Activated CD4-positive, CD25-positive, alpha-beta regulatory T cell (primary cell): ENCODE results near the gene VTI1A.
"Not testable (repeated sequence)": the region's sequence is repeated elsewhere in the genome, so short reads cannot be mapped to it uniquely, and the experiment has no call there.

Experiments used
- DNase-seq, 4 experiments: peaks; one replicate each; lab custom pipeline; 2025; lab: John Stamatoyannopoulos, UW

Gene VTI1A

DNA sequence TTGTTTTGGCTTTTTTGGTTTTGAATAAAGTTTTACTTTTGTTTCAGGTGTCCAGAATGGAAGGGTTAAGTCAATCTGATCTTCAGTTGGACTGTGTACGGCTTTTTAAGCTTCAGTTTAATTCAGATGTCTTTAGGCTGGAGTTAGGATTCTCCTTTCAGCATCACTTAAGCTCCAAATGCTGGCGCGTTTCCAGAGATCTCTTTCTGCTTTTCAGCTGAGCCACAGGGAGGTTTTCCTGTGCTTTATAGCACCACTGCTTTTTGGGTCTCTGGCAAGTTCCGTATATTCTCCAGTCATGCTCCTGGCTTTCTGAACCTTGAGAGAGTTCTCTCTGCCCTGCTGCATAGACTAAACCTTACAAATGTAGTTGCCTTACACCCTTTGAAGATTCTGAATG is 60.0 kb downstream of the VTI1A start:
- no peak for DNase-seq

DNA sequence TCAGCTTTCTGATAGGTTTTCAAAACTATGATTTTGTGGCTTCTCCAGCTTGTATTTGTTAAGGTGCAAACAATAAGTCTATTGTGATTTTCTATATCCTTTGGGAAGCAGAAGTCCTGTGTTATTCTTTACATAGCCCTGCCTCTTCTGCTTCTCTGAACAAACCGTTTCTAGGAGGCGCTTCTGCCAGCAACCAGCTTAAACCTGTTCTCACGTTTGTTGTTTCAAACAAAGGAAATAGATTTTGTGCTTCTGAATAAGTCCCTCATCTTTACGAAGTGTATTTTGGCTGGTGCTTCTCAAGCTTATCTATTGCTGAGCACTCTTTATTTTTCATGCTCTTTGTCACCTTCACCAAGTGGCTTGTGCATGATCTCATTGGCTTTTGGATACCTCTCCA is 61.0 kb downstream of the VTI1A start:
- no peak for DNase-seq

DNA sequence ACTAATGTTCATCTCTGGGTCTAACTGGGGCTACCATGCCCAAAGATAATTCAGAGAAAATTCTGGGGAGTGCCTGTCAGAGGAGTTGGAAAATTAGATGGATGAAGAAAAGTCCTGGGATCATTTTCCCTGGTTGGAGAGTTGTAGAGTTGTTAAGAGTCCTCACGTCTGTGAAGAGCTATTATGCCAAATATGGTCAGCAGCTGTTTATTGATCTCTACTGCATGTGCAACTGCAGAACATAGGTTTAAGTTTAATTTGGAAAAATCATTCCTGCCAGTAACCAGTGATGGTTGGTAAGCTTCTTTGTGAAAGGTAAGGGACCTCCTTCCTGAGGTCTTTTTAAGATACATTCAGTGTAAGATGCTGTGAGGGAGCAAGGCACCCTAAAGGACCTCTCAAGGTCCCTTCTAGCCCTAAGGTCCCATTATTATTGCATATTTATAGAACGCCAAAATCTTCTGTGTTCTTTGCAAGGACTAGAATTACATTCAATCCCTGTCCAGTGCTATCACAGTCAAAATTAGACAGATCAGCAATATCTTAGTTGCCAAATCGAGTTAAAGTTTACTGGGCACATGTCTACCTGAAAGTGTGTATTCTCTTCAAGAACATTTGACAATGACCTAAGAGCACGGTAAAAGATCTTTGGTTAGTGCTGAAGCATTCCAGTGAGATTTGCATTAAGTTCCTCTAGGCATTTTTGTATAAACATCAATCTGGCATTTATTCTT is 62.7 kb downstream of the VTI1A start:
- no peak for DNase-seq

DNA sequence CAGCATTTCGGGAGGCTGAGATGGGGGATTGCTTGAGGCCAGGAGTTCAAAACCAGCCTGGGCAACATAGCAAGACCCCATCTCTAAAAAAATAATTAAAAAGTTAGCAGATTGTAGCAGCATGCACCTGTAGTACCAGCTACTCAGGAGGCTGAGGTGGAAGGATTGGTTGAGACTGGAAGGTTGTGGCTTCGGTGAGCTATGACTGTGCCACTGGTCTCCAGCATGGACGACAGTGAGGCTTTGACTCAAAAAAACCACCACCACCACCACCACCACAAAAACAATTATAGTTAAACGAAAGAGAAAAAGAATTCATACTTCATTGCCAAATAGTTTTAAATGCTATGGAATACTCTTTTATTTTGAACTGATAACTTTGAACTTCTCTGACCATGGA is 63.4 kb downstream of the VTI1A start:
- DNase-seq: no peak

DNA sequence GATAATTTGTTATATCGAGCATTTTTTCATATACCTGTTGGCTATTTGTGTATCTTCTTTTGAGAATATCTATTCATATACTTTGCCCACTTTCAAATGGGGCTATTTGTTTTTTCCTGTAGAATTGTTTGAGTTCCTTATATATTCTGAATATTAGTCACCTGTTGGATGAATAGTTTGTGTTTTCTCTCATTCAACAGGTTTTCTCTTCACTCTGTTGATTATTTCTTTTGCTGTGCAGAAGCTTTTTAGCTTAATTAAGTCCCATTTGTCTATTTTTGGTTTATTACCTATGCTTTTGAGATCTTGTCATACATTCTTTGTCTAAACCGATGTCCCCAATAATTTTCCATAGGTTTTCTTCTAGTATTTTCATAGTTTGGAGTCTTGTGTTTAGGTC is 65.3 kb downstream of the VTI1A start:
- DNase-seq: no peak

DNA sequence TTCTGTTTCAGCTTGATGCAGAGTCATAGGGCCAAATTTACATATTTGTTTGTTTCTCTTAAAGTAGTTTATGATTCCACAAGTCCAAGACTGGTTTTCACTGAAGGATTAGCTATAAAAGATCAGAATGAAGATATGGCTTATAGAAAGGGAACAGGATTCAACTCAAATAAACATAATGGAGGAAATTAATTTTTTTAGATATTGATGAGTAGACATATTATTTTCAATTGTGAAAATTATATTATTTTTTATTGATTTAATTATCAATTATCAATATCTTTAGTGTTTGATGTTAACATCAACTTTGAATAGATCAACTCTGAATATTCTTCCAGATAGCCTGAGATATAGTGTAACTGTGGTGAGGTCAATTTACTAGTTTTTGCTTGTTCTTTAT is 68.1 kb downstream of the VTI1A start:
- DNase-seq: no peak

DNA sequence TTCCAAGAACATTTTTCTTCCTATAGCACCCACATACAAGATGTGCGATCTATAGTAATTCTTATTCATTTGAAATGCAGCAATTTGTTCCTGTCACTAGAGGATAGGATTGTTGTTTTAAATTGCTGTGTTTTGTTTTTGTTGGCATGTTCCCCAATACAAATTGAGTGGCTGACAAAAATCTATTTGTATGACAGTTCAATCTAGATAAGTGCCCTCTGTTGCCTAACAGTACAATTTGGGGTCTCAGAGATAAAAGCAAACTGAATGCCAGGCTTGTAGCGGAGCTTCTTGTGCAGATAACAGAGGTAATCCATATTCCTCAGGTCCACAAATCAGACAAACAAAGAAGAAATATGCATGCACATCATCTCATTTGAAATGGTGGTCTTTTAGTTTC is 68.8 kb downstream of the VTI1A start:
- DNase-seq: no peak

DNA sequence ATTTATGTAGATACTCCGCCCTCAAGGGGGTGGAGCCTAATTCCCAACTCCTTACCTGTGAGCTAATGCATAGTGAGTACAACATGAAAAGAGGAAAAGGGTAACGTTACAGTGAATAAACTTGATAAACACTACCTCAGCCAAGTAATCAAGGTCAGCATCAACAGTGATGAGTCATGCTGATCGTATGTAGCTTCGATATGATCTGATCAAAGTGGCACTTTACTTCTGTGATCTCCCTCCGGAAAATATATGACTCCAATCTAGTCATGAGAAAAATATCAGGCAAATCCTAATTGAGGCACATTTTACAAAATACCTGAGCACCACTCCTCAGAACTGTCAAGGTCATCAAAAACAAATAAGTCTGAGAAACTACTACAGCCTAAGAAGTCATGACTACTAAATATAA is 70.4 kb downstream of the VTI1A start:
- no peak for DNase-seq

DNA sequence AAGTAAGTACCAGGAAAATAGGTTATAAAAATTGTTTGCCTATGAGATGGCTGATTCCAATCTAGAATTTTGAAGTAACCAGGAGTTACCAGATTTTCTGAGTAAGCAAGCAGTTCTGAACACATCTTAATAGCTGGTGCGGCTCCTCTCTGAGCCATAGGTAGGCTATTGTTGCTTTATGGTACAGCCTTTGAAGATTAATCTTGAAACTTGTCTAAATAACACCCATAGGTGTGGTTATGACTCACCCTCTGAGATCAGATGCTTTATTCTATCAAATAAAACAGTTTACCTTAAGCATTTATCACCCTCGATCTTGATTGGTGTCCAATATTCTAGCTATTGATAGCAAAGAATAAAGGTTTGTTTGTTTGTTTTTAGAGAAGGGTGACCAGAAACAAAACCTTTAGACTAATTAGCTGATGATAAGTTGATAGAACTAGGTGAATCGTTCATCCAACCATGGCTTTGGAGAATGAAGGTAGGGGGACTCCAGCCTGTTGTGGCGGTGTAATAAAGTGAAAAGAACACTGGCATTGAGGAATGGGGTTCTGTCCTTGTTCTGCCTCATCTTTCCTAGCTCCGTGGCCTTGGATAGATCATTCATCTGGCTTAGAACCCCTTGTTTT is 72.2 kb downstream of the VTI1A start:
- DNase-seq: no peak

DNA sequence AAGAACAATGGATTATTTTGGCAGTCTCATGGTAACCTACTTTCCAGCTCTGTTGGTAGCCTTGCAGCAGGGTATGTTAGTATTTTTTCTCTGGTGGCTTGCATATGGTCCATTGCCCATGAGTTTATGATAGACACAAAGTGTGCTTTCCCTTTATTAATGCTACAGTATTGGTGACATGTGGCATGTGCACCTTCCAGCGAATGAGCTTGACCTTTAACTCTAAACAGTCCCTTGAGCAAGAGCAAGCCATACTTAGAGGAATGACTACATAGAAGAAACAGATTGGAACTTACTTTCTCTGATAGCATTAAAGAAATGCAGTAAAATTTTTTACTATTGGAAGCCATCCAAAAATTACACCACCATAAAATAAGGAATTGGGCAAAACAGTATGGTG is 73.9 kb downstream of the VTI1A start:
- DNase-seq: no peak

DNA sequence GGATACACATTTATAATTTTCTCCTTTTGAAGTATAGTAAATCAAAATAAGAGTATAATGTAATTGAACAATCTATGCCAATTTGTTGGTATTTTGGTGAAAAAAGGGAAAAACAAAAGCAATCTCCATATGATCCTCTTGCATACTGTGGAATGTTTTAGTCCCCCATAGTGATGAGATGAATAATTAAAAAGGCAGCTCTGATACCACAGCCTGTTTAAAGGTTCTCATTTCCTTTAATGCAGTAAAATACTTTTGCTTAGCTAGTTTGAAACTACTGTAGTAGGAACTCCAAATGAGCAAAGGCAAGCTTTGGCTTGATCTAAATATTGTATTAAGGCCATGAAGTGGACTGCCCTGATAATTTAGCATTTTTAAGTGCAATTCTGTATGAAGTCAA is 77.6 kb downstream of the VTI1A start:
- DNase-seq: no peak

DNA sequence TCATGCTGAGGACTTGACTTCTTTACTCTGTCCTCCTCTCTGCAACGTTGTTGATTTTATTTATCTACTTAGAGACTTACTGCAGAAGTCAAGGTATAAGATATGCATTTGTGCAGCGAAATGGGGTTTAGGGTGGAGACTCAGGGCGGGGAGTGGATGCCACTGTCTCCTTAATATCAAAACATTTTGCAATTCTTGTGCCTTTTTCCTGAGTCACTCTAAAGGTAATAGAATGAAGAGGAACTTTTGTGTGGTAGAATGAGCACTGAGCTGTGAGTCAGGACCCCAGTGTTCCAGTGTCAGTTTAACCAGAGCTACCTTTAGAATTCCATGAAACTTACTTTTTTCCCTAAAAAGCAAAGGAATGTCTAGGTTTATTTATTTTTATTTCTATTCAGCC is 78.2 kb downstream of the VTI1A start:
- no peak for DNase-seq

DNA sequence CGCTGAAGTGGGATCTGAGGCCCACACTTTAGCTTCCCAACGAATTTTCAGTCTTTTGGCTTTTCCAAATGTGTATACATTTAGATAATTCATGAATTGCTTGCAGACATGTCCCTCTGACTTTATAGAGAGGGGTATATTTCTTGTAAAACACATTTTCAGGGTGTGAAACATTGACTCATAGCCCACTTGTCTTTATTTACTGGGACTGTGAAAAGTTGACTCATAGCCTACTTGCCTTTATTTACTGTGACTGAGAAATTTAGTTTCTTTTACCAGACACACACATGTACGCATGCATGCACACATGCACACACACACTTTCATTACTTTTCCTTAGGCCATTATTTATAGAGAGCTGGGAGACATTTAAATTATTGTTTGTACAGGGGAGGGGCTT is 79.1 kb downstream of the VTI1A start:
- DNase-seq: no peak

DNA sequence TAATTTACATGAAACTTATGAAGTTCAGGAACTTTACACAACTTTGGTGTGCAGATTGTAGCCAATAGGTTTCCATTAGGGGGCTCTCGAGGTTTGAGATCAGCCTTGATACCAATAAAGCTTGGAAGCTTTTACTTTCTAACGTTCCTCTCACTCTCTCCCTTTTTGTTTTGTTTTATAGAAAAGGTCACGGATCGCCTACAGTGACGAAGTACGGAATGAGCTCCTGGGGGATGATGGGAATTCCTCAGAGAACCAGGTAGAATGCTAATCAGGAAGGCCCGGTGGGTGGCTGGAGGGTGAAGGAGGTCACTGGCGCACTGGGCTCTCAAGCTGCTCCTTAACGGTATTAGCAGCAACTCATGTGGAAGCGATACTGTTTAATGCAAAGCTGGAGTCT is 79.9 kb downstream of the VTI1A start:
- DNase-seq: no peak

DNA sequence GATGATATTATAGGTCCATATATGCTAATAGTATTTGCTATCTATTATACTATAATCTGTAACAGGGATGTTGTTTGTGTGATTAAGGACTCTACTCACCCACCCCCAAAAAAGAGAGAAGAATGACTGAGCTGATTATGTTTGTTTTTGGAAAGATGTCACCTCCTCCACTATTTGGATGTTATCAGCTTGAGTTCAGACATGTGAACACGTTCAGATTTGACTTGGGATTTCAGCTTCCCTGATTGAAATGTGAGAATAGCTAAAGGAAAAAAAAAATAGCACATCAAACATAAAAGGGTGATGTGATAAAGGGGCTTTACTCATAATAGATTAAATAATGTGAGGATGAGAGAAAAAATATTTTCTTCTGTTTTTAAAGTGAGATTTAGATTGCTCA is 81.2 kb downstream of the VTI1A start:
- no peak for DNase-seq

DNA sequence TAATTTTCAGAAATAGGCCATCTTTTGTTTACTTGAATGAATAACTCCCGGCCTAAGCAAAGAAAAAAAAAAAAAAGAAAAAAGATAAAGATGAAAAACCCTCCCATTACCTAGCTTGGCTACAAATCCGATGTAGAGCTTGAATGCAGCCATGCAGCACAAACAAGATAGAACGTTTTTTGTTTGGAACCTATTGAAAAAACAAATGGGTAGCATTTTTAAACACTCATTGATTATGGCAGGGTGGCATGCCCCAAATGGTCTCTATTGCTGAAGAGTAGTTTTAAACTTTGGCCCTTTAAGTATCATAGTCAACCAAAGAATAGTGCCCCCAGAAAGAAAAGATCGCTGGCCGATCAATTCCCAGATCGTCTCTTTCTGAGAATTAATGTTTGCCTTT is 84.4 kb downstream of the VTI1A start:
- no peak for DNase-seq

DNA sequence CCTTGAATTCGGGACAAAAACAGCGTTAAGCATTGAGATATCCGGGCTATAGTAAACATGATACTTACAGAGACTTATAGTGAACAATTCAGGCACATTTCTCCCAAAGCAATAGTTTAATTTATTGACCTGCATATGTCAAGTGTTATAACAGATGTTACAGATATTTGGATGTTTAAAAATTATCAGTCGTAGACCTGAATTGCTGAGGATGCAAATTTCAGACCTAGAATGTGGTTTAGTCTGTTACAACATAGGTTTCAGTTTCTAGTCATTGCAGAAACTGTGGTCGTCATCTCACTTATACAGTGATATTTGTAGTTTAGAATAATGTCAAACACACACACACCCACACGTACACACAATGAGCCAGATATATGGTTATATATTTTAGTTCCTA is 85.2 kb downstream of the VTI1A start:
- DNase-seq: no peak

DNA sequence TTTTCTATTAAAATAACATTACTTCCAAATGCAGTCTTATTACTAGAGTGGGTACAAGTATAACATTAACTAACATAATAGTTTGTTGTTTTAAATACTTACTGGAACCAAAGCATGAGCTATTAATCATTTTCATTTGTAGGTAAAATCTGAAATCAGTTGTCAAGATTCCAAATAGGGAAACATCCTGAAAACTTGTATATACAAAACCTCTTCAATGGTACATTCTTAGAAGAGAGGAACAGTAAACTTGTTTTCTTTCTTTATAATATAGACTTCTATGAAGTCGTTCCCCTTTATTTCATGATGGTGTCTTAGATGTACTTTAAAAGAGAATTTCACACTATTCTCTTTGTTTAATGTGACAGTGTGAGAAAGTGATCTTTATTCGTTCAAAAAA is 85.9 kb downstream of the VTI1A start:
- DNase-seq: no peak

DNA sequence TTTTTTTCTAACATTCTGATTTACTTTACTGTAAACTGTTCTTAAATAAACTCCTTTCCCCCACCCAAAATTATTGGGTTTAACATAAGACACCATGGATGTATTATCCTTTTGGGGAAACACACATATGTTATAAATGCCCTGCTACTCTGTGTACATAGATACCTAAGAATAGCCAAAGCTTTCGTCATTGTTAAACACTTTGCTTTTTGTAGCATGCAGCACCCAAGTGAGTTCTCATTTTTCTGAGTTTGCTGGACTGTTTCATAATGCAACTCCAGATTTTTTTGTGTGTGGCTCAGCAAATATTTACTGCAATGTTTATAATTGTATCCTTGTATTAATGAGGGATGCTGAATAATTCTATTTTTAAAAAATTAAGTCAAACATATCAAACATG is 86.9 kb downstream of the VTI1A start:
- no peak for DNase-seq

DNA sequence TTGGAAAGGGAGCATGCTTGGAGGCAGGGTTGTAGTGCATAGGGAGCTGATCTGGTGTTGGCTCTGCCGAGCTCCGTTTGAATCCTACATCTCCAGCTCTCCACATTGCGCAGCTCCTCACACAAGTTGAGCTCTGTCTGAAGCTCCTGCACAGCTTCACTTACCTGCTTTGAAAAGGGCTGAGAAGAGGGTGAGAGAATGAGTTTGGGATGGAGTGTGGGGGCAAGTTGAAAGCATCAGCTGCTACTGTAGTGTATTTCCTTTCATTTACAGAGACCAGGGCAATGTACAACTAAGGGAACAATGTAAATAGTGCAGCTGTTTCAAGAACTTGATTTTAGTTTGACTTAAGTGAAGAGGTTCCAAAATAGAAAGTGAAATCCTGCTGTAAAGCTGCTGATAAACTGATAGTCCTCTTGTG is 88.5 kb downstream of the VTI1A start:
- no peak for DNase-seq

DNA sequence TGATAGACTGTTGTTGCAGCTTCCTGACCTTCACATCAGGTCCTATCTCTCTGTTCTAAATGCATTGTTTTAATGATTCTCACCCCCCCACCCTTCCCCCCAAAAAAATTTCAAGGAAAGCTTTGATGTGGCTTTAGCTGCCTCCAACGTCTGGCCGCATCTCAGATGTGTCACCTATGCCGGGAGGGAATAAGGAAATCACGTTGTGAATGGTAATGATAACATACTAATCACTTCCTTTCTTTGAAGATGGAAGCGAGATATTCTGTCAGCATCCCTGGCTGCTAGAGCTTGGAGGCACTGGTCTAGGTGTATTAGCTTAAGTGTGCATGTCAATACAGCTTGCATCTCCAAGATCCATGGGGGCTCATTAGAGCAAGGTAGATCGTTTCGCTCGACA is 89.6 kb downstream of the VTI1A start:
- no peak for DNase-seq

DNA sequence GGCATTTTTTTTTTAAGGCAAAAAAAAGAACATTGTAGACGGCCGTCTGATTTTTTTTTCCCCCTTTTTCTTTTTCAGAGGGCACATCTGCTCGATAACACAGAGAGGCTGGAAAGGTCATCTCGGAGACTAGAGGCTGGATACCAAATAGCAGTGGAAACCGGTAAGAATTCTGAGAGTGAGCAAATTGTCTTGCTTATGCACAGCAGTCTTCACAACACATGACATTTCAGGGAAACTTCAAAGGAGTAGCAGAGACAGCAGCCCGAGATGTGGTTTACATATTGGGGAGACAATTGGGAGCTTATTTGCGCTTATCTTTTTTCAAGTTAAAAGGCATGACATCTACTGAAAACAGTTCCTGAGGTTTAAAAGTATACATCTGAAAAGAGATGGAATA is 91.2 kb downstream of the VTI1A start:
- no peak for DNase-seq

DNA sequence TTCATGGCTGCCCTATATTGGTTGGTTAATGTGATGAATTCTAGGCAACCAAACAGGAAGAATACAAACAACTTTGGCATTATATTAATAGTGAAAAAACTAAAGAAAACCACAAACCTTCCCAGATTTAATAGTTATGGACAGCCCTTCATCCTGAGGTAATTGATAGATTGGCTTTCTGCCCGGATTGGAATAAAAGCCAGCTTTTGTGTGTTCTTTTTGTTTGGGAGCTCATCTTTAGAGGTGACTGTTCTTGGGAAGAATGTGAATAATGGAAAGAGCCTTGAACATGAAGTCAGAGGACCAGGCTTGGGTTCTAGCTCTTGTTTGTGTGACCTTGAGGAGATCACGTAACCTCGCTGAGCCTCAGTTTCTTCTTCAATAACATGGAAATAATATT is 92.3 kb downstream of the VTI1A start:
- DNase-seq: no peak

DNA sequence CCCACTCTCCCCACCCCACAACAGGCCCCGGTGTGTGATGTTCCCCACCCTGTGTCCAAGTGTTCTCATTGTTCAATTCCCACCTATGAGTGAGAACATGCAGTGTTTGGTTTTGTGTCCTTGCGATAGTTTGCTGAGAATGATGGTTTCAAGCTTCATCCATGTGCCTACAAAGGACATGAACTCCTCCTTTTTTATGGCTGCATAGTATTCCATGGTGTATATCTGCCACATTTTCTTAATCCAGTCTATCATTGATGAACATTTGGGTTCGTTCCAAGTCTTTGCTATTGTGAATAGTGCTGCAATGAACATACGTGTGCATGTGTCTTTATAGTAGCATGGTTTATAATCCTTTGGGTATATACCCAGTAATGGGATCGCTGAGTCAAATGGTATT is 95.8 kb downstream of the VTI1A start:
- DNase-seq: not testable (repeated sequence)
